ENCODE data around the gene ULK3.

ULK3 gene

GRCh38 chr15:74821091-74821789 lies 21.7 kb downstream of the ULK3 start:
- DNase-seq = no peak

- DNase-seq = no peak
These were observed 22.9 kb downstream of the ULK3 start for GRCh38 chr15:74820056-74820455.

- DNase-seq = peak; percentile 50
These were observed 25.6 kb downstream of the ULK3 start for GRCh38 chr15:74817370-74817737.

GRCh38 chr15:74816624-74817369 lies 26.2 kb downstream of the ULK3 start:
- DNase-seq = peak; percentile 50

GRCh38 chr15:74815961-74816360 lies 27.0 kb downstream of the ULK3 start:
- DNase-seq = no peak

GRCh38 chr15:74815121-74815934 lies 27.6 kb downstream of the ULK3 start:
- DNase-seq = no peak

GRCh38 chr15:74812533-74812932 lies 30.4 kb downstream of the ULK3 start, which contains the start of gene LMAN1L:
LMAN1L (plus strand) TSS chr15:74812835; CDS start chr15:74812855, 20 bp downstream.
- DNase-seq = no peak

GRCh38 chr15:74809956-74810355 lies 33.0 kb downstream of the ULK3 start:
- no peak for DNase-seq

GRCh38 chr15:74809242-74809641 lies 33.7 kb downstream of the ULK3 start:
- DNase-seq = no peak

- DNase-seq = no peak
These were observed 34.1 kb downstream of the ULK3 start for GRCh38 chr15:74808840-74809229.

- no peak for DNase-seq
These were observed 34.7 kb downstream of the ULK3 start for GRCh38 chr15:74808078-74808839.

- DNase-seq = no peak
These were observed 35.7 kb downstream of the ULK3 start for GRCh38 chr15:74807282-74807681.

GRCh38 chr15:74804935-74805334 lies 38.0 kb downstream of the ULK3 start:
- no peak for DNase-seq

- DNase-seq = no peak
These were observed 40.0 kb downstream of the ULK3 start for GRCh38 chr15:74802862-74803447.

- no peak for DNase-seq
These were observed 40.7 kb downstream of the ULK3 start for GRCh38 chr15:74802290-74802689.

- DNase-seq = no peak
These were observed 41.5 kb downstream of the ULK3 start for GRCh38 chr15:74801311-74801997.

- no peak for DNase-seq
These were observed 42.3 kb downstream of the ULK3 start for GRCh38 chr15:74800559-74801094.

- DNase-seq = no peak
These were observed 42.9 kb downstream of the ULK3 start for GRCh38 chr15:74799856-74800558.

- DNase-seq = no peak
These were observed 43.6 kb downstream of the ULK3 start for GRCh38 chr15:74799255-74799855.

Measured in NCI-H2081 treated with DMSO at 0.1 percent for 48 hours (cell line).